Measurements from ENCODE around the gene CDC45.
"Not testable (repeated sequence)": the region's sequence is repeated elsewhere in the genome, so short reads cannot be mapped to it uniquely, and the experiment has no call there.

The CDC45 gene

GRCh38 chr22:19434401-19434800, 45.3 kb upstream of the CDC45 start:
- DNase-seq (ENCODE audit: extremely low read depth, low read depth) = no peak
- no peak for TF ChIP-seq CTCF (IDR thresholded peaks at IDR 0.05; ENCODE audit: low read depth, low read length)

- DNase-seq (ENCODE audit: extremely low read depth, low read depth) = no peak
- no peak for TF ChIP-seq CTCF (IDR thresholded peaks at IDR 0.05; ENCODE audit: low read depth, low read length)
Observed at GRCh38 chr22:19434829-19435580, 44.7 kb upstream of the CDC45 start.

GRCh38 chr22:19436444-19437161, 43.1 kb upstream of the CDC45 start:
- DNase-seq (ENCODE audit: extremely low read depth, low read depth) = not testable (repeated sequence)

- DNase-seq (ENCODE audit: extremely low read depth, low read depth) = no peak
- no peak for TF ChIP-seq CTCF (IDR thresholded peaks at IDR 0.05; ENCODE audit: low read depth, low read length)
Observed at GRCh38 chr22:19438298-19438697, 41.4 kb upstream of the CDC45 start.

- DNase-seq (ENCODE audit: extremely low read depth, low read depth) = no peak
- no peak for TF ChIP-seq CTCF (IDR thresholded peaks at IDR 0.05; ENCODE audit: low read depth, low read length)
Observed at GRCh38 chr22:19440411-19441195, 39.1 kb upstream of the CDC45 start.

- TF ChIP-seq CTCF (IDR thresholded peaks at IDR 0.05; ENCODE audit: low read depth, low read length) = no peak
- no peak for DNase-seq (ENCODE audit: extremely low read depth, low read depth)
Observed at GRCh38 chr22:19442166-19442565, 37.6 kb upstream of the CDC45 start.

GRCh38 chr22:19443544-19444211, 36.0 kb upstream of the CDC45 start:
- no peak for DNase-seq (ENCODE audit: extremely low read depth, low read depth)
- no peak for TF ChIP-seq CTCF (IDR thresholded peaks at IDR 0.05; ENCODE audit: low read depth, low read length)

GRCh38 chr22:19445279-19445982, 34.3 kb upstream of the CDC45 start:
- not testable (repeated sequence) for DNase-seq (ENCODE audit: extremely low read depth, low read depth)

All from AG09319 (cell line).